Kidney (tissue), 14 donors: ENCODE data around the gene PIH1D1. TPM values are rescaled to one million over a fixed set of nuclear protein-coding genes. Genes with fewer than 3 reads are reported as not detected.

Source experiments
- DNase-seq, 5 donors: peaks; one replicate each; pipeline ENCODE4 v3.0.0-alpha.2; 2013 to 2020
- FAIRE-seq: peaks from 2 replicates; lab custom pipeline; 2012; peaks lifted over from hg19 to GRCh38; lab: Jason Lieb, UNC
- H3K27ac ChIP-seq, 2 donors: one replicate each; pipeline ENCODE4 v1.7.0; 2013; ENCODE audit warnings: low read depth in 2 of 2, low read length in 2 of 2, inconsistent platforms in 1 of 2
- H3K27me3 ChIP-seq: one replicate; pipeline ENCODE4 v1.7.1; 2013; ENCODE audit warnings: low read length, inconsistent platforms; ENCODE audit not compliant: control insufficient read depth, insufficient read depth
- H3K36me3 ChIP-seq, 3 donors: one replicate each; pipeline versions ENCODE4 v1.7.0 to v1.7.1; 2013; ENCODE audit warnings: low read length in 3 of 3, control low read depth in 1 of 3, inconsistent platforms in 1 of 3; ENCODE audit not compliant: insufficient read depth in 3 of 3, control insufficient read depth in 2 of 3
- H3K4me1 ChIP-seq, 3 donors: one replicate each; pipeline versions ENCODE4 v1.7.0 to v1.7.1; 2013; ENCODE audit warnings: low read length in 3 of 3, inconsistent platforms in 1 of 3, low read depth in 1 of 3; ENCODE audit not compliant: control insufficient read depth in 2 of 3, insufficient read depth in 2 of 3
- H3K4me3 ChIP-seq, 3 donors: one replicate each; pipeline versions ENCODE4 v1.7.0 to v1.8.1; 2013; ENCODE audit warnings: low read length in 3 of 3, control low read depth in 1 of 3, inconsistent platforms in 1 of 3
- H3K9ac ChIP-seq, 3 donors: one replicate each; pipeline versions ENCODE4 v1.7.0 to v1.7.1; 2013; ENCODE audit warnings: low read length in 3 of 3, control low read depth in 1 of 3, inconsistent platforms in 1 of 3
- H3K9me3 ChIP-seq, 3 donors: one replicate each; pipeline versions ENCODE4 v1.7.0 to v1.7.1; 2013; ENCODE audit warnings: low read length in 3 of 3, control low read depth in 1 of 3, inconsistent platforms in 1 of 3; ENCODE audit not compliant: control insufficient read depth in 2 of 3, insufficient read depth in 1 of 3
- CTCF ChIP-seq: IDR thresholded peaks from 3 replicates; pipeline ENCODE4 v1.5.1; 2012; ENCODE audit warnings: mild to moderate bottlenecking, moderate library complexity, borderline replicate concordance; ENCODE audit not compliant: insufficient read depth; ENCODE audit errors: extremely low read depth
- intact Hi-C: fragments of 100-400 bp; cut with DNase I; formaldehyde crosslinking; loops from one replicate; pipeline ENCODE4 v1.11.1; 2022
- polyA plus RNA-seq: library from polyadenylated mRNA; stranded (reverse); fragments of 350-450 nt; fragmentation: Illumina TruSeq; extraction: RNeasy Lipid Tissue Mini Kit (QIAGEN cat#74804); gene quantifications from one replicate; pipeline ENCODE4 v1.2.3, GENCODE V29; 2014; ENCODE audit warnings: low read depth, low replicate concordance; ENCODE audit not compliant: insufficient read depth
- total RNA-seq: library from RNA; stranded (reverse); fragmentation: NEBNext Ultra II Directional; extraction: Animal tissue kit (Norgen Biotek cat#: 25700); gene quantifications from one replicate; pipeline ENCODE4 v1.2.1, GENCODE V29; 2021
- donor health status: control.
- donor health status: control.
- donor health status: control.
- donor health status: control.
- donor health status: control.
- donor health status: DM: yes; HTN: yes; CAD: no.
- donor health status: Normal renal cell carcinoma (clear cell type).

Gene PIH1D1
- total and polyA plus RNA-seq, 2 donors from 2014 or later: 74.0 to 97.2 TPM

GRCh38 chr19:49427339-49427738 is 24.3 kb downstream of the PIH1D1 start:
- DNase-seq (no peak), FAIRE-seq (no peak)
- Histone ChIP-seq H3K27me3 (peaks cover 74% of the 10 kb centered on the region), H3K36me3 (no peaks in the 10 kb centered on the region), H3K27ac (no peak overlapping the region), H3K9ac (no peak overlapping the region), H3K4me1 (peaks cover 0 to 5% (median 0%) of the 10 kb centered on the region in 3 donors), H3K9me3 (no peaks in the 10 kb centered on the region), H3K4me3 (no peak overlapping the region)
- no peak for TF ChIP-seq CTCF
- intact Hi-C loops: no loop called here

GRCh38 chr19:49425922-49426592 is 25.6 kb downstream of the PIH1D1 start:
- Histone ChIP-seq H3K4me1 (peaks cover 0 to 5% (median 0%) of the 10 kb centered on the region in 3 donors), H3K4me3 (no peak overlapping the region), H3K9me3 (no peaks in the 10 kb centered on the region), H3K27ac (no peak overlapping the region), H3K9ac (no peak overlapping the region), H3K27me3 (peaks cover 69% of the 10 kb centered on the region), H3K36me3 (no peaks in the 10 kb centered on the region)
- no peak for DNase-seq
- FAIRE-seq: no peak
- intact Hi-C loops: no loop called here
- TF ChIP-seq CTCF: no peak

- intact Hi-C loops: no loop called here
- peaks cover 0 to 5% (median 0%) of the 10 kb centered on the region in 3 donors for H3K4me1 ChIP-seq
- DNase-seq (no peak), FAIRE-seq (no peak)
- TF ChIP-seq CTCF: no peak
- no peaks in the 10 kb centered on the region for H3K36me3 ChIP-seq
- no peak within 1 kb of the TSS for H3K27ac ChIP-seq
- H3K9me3 ChIP-seq: no peaks in the 10 kb centered on the region
- H3K27me3 ChIP-seq: peaks cover 66% of the 10 kb centered on the region
- H3K4me3 ChIP-seq: no peak within 1 kb of the TSS
- no peak within 1 kb of the TSS for H3K9ac ChIP-seq
Measured at GRCh38 chr19:49425178-49425577, 26.4 kb downstream of the PIH1D1 start, which contains the start of gene GFY. GFY (plus strand) TSS chr19:49425388; CDS start chr19:49426431, 1,043 bp downstream.

- no peaks in the 10 kb centered on the region for H3K9me3 ChIP-seq
- H3K4me3 ChIP-seq: no peak overlapping the region
- no peak overlapping the region for H3K27ac ChIP-seq
- H3K9ac ChIP-seq: no peak overlapping the region
- peaks cover 0 to 5% (median 0%) of the 10 kb centered on the region in 3 donors for H3K4me1 ChIP-seq
- FAIRE-seq (no peak), DNase-seq (no peak)
- no peak for TF ChIP-seq CTCF
- intact Hi-C loops: no loop called here
- peaks cover 60% of the 10 kb centered on the region for H3K27me3 ChIP-seq
- no peaks in the 10 kb centered on the region for H3K36me3 ChIP-seq
Measured at GRCh38 chr19:49423985-49424303, 27.7 kb downstream of the PIH1D1 start.
